Mucosa of descending colon (tissue), 3 donors: ENCODE data around the gene NOXA1. TPM values are rescaled to one million over a fixed set of nuclear protein-coding genes. Genes with fewer than 3 reads are reported as not detected.
"Not testable (repeated sequence)": the region's sequence is repeated elsewhere in the genome, so short reads cannot be mapped to it uniquely, and the experiment has no call there.

ENCODE experiments used
- ATAC-seq: fragments of 200-7000 bp; cut with Tn5 transposase; one replicate; pipeline ENCODE4 v1.9.1; 2020; ENCODE audit warnings: mild to moderate bottlenecking, moderate library complexity
- DNase-seq, 3 donors: peaks; one replicate each; pipeline ENCODE4 v3.0.0-alpha.2; 2020
- H3K36me3 ChIP-seq: fragments of 200-600 bp; one replicate; pipeline ENCODE4 v1.8.0; 2021; ENCODE audit warnings: low read depth, mild to moderate bottlenecking
- H3K4me1 ChIP-seq: fragments of 200-600 bp; one replicate; pipeline ENCODE4 v1.8.0; 2021; ENCODE audit warnings: low read depth, mild to moderate bottlenecking
- H3K4me3 ChIP-seq: fragments of 200-600 bp; one replicate; pipeline ENCODE4 v1.8.0; 2021; ENCODE audit warnings: mild to moderate bottlenecking
- H3K9me3 ChIP-seq: fragments of 200-600 bp; one replicate; pipeline ENCODE4 v1.8.0; 2021; ENCODE audit warnings: mild to moderate bottlenecking
- intact Hi-C, 2 donors: fragments of 100-400 bp; cut with DNase I in 1 of 2; cut with micrococcal nuclease in 1 of 2; formaldehyde crosslinking; loops; one replicate each; pipeline versions ENCODE4 v1.11.0 to v1.11.1; 2022; cut with DNase I, micrococcal nuclease
- total RNA-seq, 3 donors: library from RNA; stranded (reverse); fragmentation: NEBNext Ultra II Directional in 2 of 3; extraction: Animal tissue kit (Norgen Biotek cat#: 25700) in 2 of 3; gene quantifications; one replicate each; pipeline versions ENCODE4 v1.2.1 to v1.2.4, GENCODE V29; 2021 to 2023
- TF ChIP-seq, protein P1 (sequence below): fragments of 200-600 bp; IDR thresholded peaks from one replicate; pipeline ENCODE4 v1.8.0; 2022; ENCODE audit warnings: antibody characterized with exemption, mild to moderate bottlenecking
- donor health status: DM: no; HTN: no; CAD: no; lungs with moderate emphysema.
- donor health status: DM: no; HTN: no; CAD: no.
- donor health status: DM: no; HTN: yes; CAD: no.

Gene NOXA1
- total RNA-seq, 3 donors from 2014 or later = 18.0 to 41.5 (median 27.2) TPM

DNA sequence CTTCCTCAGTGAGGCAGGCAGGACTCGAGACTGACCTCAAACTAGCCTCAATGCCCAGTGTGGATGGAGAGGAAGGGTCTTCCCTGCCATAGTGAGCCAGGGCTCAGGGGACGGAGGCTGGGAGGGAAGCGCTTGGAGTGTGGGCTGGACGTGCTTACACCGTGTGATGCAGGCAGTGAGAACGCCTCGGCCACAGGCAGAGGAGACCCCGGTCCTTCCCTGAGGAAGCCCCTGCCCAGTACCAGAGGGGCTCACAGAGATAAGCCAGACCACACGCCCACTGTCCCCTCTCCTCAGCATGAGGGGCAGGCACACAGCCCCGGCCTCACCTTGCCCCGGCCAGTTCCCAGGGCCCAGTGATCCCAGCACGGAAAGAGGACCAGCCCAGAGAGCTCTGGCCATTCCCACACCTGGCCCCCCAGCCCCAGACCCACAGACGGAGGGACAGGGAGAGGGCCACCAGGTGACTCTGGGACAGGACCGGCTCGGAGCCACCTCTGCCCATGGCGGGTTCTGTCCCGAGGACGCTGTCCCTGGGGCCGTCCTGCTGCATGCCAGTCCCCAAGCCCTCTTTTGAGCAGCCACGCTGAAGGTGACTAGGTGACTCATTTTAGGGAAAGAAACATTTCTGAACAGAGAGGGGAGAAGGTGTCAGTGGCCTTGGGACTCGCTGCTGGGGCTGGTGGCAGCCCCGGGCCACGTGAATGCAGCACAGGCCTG, 42.0 kb downstream of the NOXA1 start:
- DNase-seq (peak in 1 of 3 donors; percentile 49), ATAC-seq (no peak)
- no peaks in the 10 kb centered on the region for H3K36me3 ChIP-seq
- H3K4me1 ChIP-seq = no peaks in the 10 kb centered on the region
- H3K9me3 ChIP-seq = no peaks in the 10 kb centered on the region
- intact Hi-C loops = no loop called here
- TF ChIP-seq, protein P1, sequence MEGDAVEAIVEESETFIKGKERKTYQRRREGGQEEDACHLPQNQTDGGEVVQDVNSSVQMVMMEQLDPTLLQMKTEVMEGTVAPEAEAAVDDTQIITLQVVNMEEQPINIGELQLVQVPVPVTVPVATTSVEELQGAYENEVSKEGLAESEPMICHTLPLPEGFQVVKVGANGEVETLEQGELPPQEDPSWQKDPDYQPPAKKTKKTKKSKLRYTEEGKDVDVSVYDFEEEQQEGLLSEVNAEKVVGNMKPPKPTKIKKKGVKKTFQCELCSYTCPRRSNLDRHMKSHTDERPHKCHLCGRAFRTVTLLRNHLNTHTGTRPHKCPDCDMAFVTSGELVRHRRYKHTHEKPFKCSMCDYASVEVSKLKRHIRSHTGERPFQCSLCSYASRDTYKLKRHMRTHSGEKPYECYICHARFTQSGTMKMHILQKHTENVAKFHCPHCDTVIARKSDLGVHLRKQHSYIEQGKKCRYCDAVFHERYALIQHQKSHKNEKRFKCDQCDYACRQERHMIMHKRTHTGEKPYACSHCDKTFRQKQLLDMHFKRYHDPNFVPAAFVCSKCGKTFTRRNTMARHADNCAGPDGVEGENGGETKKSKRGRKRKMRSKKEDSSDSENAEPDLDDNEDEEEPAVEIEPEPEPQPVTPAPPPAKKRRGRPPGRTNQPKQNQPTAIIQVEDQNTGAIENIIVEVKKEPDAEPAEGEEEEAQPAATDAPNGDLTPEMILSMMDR = no peak
- no peak overlapping the region for H3K4me3 ChIP-seq

DNA sequence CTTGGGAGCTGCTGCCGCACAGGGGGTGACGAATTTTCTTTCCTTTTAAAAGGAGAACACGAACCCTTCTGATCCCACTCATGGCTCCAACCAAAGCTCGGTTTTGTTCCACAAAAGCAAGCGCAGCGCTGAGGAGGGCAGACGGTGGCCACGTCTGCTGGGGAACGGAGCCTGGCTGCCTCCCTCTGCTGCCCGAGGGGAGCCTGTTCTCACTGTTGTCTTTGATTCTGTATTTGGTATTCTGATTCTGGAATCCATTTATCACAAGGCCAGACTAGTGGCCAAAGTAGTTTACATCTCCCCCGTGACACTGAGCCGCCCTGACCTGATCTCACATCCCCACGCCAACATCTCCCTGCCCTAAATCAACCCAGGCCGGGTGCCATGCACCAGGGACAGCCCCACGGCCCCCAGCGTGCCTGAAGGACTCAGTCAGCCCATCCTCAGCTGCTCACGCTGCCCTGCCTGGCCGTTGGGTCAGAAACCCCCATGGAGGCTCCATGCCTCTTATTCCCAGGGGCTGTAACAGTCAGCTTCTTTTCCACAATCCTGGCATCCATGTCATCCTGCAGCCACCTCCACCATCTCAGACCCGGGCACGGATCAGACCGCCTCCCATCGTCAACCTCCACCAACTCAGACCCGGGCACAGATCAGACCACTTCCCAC, 42.7 kb downstream of the NOXA1 start:
- Histone ChIP-seq H3K4me1 (no peaks in the 10 kb centered on the region), H3K9me3 (no peaks in the 10 kb centered on the region), H3K4me3 (no peak overlapping the region), H3K36me3 (no peaks in the 10 kb centered on the region)
- DNase-seq (peak in 2 of 3 donors; percentile 8 to 31), ATAC-seq (no peak)
- TF ChIP-seq, protein P1 = no peak
- intact Hi-C loops = no loop called here

DNA sequence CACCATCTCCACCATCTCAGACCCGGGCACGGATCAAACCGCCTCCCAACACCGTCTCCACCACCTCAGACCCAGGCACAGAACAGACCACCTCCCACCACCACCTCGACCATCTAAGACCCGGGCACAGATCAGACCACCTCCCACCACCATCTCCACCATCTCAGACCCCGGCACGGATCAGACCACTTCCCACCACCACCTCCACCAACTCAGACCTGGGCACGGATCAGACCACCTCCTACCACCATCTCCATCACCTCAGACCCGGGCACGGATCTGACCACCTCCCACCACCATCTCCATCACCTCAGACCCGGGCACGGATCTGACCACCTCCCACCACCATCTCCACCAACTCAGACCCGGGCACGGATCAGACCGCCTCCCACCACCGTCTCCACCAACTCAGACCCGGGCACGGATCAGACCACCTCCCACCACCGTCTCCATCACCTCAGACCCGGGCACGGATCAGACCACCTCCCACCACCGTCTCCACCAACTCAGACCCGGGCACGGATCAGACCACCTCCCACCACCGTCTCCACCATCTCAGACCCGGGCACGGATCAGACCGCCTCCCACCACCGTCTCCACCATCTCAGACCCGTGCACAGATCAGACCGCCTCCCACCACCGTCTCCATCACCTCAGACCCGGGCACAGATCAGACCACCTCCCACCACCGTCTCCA, 43.3 kb downstream of the NOXA1 start:
- H3K4me3 ChIP-seq, ATAC-seq, H3K9me3 ChIP-seq, H3K4me1 ChIP-seq, intact Hi-C loops, H3K36me3 ChIP-seq: not testable (repeated sequence)
- DNase-seq = peak in 1 of 3 donors; percentile 37

DNA sequence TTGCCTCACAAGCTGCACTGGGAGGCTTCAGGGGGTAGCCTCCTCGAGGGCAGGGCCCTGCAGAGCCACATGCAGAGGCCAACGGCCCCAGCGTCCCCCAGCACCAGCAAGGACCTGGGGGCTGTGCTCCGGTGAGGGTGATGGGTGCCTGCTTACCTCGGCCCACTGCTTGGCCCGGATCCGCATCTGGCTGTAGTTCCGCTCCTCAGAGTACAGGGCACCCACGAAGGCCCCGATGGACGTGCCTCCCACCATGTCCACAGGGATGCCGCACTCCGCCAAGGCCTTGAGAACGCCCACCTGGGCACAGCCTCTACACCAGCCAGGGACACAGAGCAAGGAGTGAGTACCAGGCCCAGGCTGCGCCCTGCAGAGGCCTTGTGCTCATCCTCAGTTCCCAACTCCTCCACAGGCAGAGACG, 44.0 kb downstream of the NOXA1 start:
- intact Hi-C loops = no loop called here
- TF ChIP-seq, protein P1 = no peak
- Histone ChIP-seq H3K9me3 (no peaks in the 10 kb centered on the region), H3K4me1 (no peaks in the 10 kb centered on the region), H3K4me3 (no peak overlapping the region), H3K36me3 (no peaks in the 10 kb centered on the region)
- DNase-seq = peak in 1 of 3 donors; percentile 49
- no peak for ATAC-seq

DNA sequence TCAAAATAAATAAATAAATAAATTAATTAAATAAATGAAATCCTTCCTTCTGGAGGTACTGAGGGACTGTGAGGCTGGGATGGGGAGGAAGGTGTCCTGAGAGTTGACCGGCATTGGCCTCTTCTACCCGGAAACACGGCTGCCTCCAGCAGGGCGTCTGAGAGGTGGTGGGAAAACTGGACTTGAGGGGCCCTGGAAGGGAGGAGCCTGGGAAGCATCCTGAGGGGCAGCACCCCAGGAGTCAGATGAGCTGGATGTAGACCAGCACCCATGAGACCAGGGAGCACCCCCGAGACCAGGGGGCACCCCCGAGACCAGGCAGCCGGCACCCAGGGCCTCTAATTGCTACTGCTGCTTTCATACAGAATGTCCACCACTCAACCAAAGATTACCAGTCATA, 44.7 kb downstream of the NOXA1 start:
- intact Hi-C loops = no loop called here
- no peaks in the 10 kb centered on the region for H3K9me3 ChIP-seq
- H3K36me3 ChIP-seq = no peaks in the 10 kb centered on the region
- TF ChIP-seq, protein P1 = no peak
- no peak overlapping the region for H3K4me3 ChIP-seq
- no peak for ATAC-seq
- DNase-seq = peak in 2 of 3 donors; percentile 9 to 27
- H3K4me1 ChIP-seq = no peaks in the 10 kb centered on the region

DNA sequence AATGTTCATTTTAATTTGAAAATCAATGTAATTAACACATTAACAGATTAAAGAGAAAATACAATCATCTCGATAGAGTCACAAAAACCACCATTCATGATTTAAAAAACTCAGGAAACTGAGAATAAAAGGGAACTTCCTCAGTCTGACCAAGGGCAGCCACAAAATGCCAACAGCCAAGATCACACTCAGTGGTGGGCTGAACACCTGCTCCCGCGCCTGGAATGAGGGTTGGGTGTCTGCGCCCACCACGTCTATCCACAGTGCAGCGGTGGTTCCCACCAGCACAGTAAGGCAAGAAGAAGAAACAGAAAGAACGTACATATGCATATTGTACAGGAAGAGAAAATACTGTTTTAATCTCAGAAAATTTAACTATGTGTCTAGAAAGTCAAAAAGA, 47.6 kb downstream of the NOXA1 start:
- Histone ChIP-seq H3K36me3 (no peaks in the 10 kb centered on the region), H3K9me3 (peaks cover 11% of the 10 kb centered on the region), H3K4me3 (no peak overlapping the region), H3K4me1 (no peaks in the 10 kb centered on the region)
- DNase-seq (peak in 1 of 3 donors; percentile 10), ATAC-seq (no peak)
- intact Hi-C loops = no loop called here
- TF ChIP-seq, protein P1 = no peak
